ENCODE results near the gene VPS45.

Gene VPS45

GRCh38 chr1:150065184-150065871, 2.2 kb upstream of the VPS45 start:
- H3K4me3 ChIP-seq (ENCODE audit: low read depth, low read length), result no peak overlapping the region
- DNase-seq (ENCODE audit: low read depth), result no peak
- TF ChIP-seq POLR2A (IDR thresholded peaks at IDR 0.05; ENCODE audit: extremely low read depth, insufficient read length) (no peak), MYC (IDR thresholded peaks at IDR 0.05; ENCODE audit: low read depth, low read length) (no peak), MAX (IDR thresholded peaks at IDR 0.05; ENCODE audit: low read depth, low read length) (no peak), CTCF (IDR thresholded peaks at IDR 0.05; ENCODE audit: low read depth, low read length) (no peak)

- DNase-seq (ENCODE audit: low read depth), result no peak
- TF ChIP-seq POLR2A (IDR thresholded peaks at IDR 0.05; ENCODE audit: extremely low read depth, insufficient read length) (no peak), CTCF (IDR thresholded peaks at IDR 0.05; ENCODE audit: low read depth, low read length) (no peak), MYC (IDR thresholded peaks at IDR 0.05; ENCODE audit: low read depth, low read length) (no peak), MAX (IDR thresholded peaks at IDR 0.05; ENCODE audit: low read depth, low read length) (no peak)
Measured at GRCh38 chr1:150066328-150066727, 1.2 kb upstream of the VPS45 start.

GRCh38 chr1:150066838-150067183, 765 bp upstream of the VPS45 start:
- TF ChIP-seq CTCF (IDR thresholded peaks at IDR 0.05; ENCODE audit: low read depth, low read length) (no peak), POLR2A (IDR thresholded peaks at IDR 0.05; ENCODE audit: extremely low read depth, insufficient read length) (no peak), MYC (IDR thresholded peaks at IDR 0.05; ENCODE audit: low read depth, low read length) (no peak), MAX (IDR thresholded peaks at IDR 0.05; ENCODE audit: low read depth, low read length) (no peak)
- peak; percentile 71 for DNase-seq (ENCODE audit: low read depth)
- H3K4me3 ChIP-seq (ENCODE audit: low read depth, low read length), result peak overlapping the region; percentile 90

More at GRCh38 chr1:150066328-150066727, 1.2 kb upstream of the VPS45 start:
- peak overlapping the region; percentile 90 for H3K4me3 ChIP-seq (ENCODE audit: low read depth, low read length)

- peak overlapping the region; percentile 90 for H3K4me3 ChIP-seq (ENCODE audit: low read depth, low read length)
- DNase-seq (ENCODE audit: low read depth), result no peak
- TF ChIP-seq CTCF (IDR thresholded peaks at IDR 0.05; ENCODE audit: low read depth, low read length) (no peak), MYC (IDR thresholded peaks at IDR 0.05; ENCODE audit: low read depth, low read length) (no peak), MAX (IDR thresholded peaks at IDR 0.05; ENCODE audit: low read depth, low read length) (no peak), POLR2A (IDR thresholded peaks at IDR 0.05; ENCODE audit: extremely low read depth, insufficient read length) (no peak)
Measured at GRCh38 chr1:150068109-150068435, 496 bp downstream of the VPS45 start.

GRCh38 chr1:150069923-150070322, 2.3 kb downstream of the VPS45 start:
- H3K4me3 ChIP-seq (ENCODE audit: low read depth, low read length), result no peak overlapping the region

More at GRCh38 chr1:150069923-150070322, 2.3 kb downstream of the VPS45 start:
- TF ChIP-seq MYC (IDR thresholded peaks at IDR 0.05; ENCODE audit: low read depth, low read length) (no peak), POLR2A (IDR thresholded peaks at IDR 0.05; ENCODE audit: extremely low read depth, insufficient read length) (no peak), CTCF (IDR thresholded peaks at IDR 0.05; ENCODE audit: low read depth, low read length) (no peak)
- DNase-seq (ENCODE audit: low read depth), result no peak

Measured in NB4 (cell line).